Activated naive CD8-positive, alpha-beta T cell treated with anti-CD3 and anti-CD28 coated beads, Interleukin-2, amount 10 ng/mL, durations not matched to agents 7 days and 5 days (primary cell): ENCODE data around the gene BLM. TPM values are rescaled to one million over a fixed set of nuclear protein-coding genes. Genes with fewer than 3 reads are reported as not detected.

ENCODE experiments used
- ATAC-seq: fragments of 150-1000 bp; cut with Tn5 transposase; one replicate; pipeline ENCODE4 v1.10.0; 2021; ENCODE audit warnings: low read depth, moderate library complexity
- POLR2A ChIA-PET: fragments of 350-600 bp; sonication (Branson Sonifier 250); formaldehyde crosslinking; loops from one replicate; lab custom pipeline; 2021; ENCODE audit warnings: antibody characterized with exemption; lab: Charles Lee
- DNase-seq: peaks from one replicate; pipeline ENCODE4 v3.0.0; 2021
- H3K27ac Mint-ChIP-seq: one replicate; pipeline ENCODE4 v1.8.0; 2022; ENCODE audit warnings: mild to moderate bottlenecking, mixed read lengths
- H3K27me3 Mint-ChIP-seq: one replicate; pipeline ENCODE4 v1.8.0; 2022; ENCODE audit warnings: mild to moderate bottlenecking, moderate library complexity, mixed read lengths
- H3K36me3 Mint-ChIP-seq: one replicate; pipeline ENCODE4 v1.8.0; 2021; ENCODE audit warnings: mild to moderate bottlenecking, mixed read lengths
- H3K4me1 Mint-ChIP-seq: one replicate; pipeline ENCODE4 v1.8.0; 2021; ENCODE audit warnings: mixed read lengths
- H3K4me3 Mint-ChIP-seq: one replicate; pipeline ENCODE4 v1.8.0; 2022; ENCODE audit warnings: mild to moderate bottlenecking, moderate library complexity, mixed read lengths
- H3K9me3 Mint-ChIP-seq: one replicate; pipeline ENCODE4 v1.8.0; 2021; ENCODE audit warnings: mixed read lengths
- total RNA-seq, 2 experiments: library from RNA; stranded (reverse); gene quantifications; one replicate each; pipeline ENCODE4 v1.2.3, GENCODE V29; 2021

The BLM gene
- total RNA-seq, 2 experiments from 2014 or later, result 36.6 to 41.0 TPM

DNA sequence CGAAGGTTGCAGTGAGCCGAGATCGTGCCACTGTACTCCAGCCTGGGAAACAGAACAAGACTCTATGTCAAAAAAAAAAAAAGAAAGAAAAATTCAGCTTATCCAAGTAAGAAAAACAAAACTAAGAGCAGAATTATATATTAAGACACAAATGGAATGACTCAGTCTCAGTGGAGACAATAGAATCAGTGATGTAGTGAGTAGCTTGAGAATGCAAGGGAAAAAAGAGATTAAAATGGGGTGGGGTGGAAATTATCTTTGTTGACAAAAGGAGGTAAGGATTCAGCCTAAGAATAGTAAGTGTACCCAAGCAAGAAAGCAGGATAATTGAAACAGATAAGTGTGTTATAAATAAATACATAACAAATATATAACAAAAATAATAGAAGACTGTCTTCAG is 70.7 kb downstream of the BLM start:
- H3K27ac Mint-ChIP-seq, result no peak overlapping the region
- H3K36me3 Mint-ChIP-seq, result peaks cover 40% of the 10 kb centered on the region

GRCh38 chr15:90789462-90789861 is 72.3 kb downstream of the BLM start:
- Mint-ChIP-seq H3K9me3 (no peaks in the 10 kb centered on the region), H3K36me3 (peaks cover 48% of the 10 kb centered on the region), H3K27ac (no peak overlapping the region), H3K4me3 (no peak overlapping the region), H3K27me3 (no peaks in the 10 kb centered on the region), H3K4me1 (peaks cover 6% of the 10 kb centered on the region)
- no peak for ATAC-seq
- DNase-seq, result no peak
- POLR2A ChIA-PET, result interaction anchor here (1.7 kb wide), 1 partner anchor 82 kb away, joined by 3 read pairs; no protein-coding TSS in a partner anchor

More for the DNA sequence above, 70.7 kb downstream of the BLM start:
- no peaks in the 10 kb centered on the region for H3K9me3 Mint-ChIP-seq
- no peak for DNase-seq
- peaks cover 6% of the 10 kb centered on the region for H3K4me1 Mint-ChIP-seq
- no peak for ATAC-seq
- no peaks in the 10 kb centered on the region for H3K27me3 Mint-ChIP-seq
- POLR2A ChIA-PET, result no interaction called here
- H3K4me3 Mint-ChIP-seq, result no peak overlapping the region

GRCh38 chr15:90790057-90790456 is 72.9 kb downstream of the BLM start:
- POLR2A ChIA-PET, result interaction anchor here (1.7 kb wide), 1 partner anchor 82 kb away, joined by 3 read pairs; no protein-coding TSS in a partner anchor
- Mint-ChIP-seq H3K36me3 (peaks cover 47% of the 10 kb centered on the region), H3K4me1 (peaks cover 6% of the 10 kb centered on the region), H3K4me3 (no peak overlapping the region), H3K9me3 (no peaks in the 10 kb centered on the region), H3K27ac (no peak overlapping the region), H3K27me3 (no peaks in the 10 kb centered on the region)
- no peak for DNase-seq
- ATAC-seq, result no peak

- ATAC-seq (no peak), DNase-seq (no peak)
- Mint-ChIP-seq H3K27ac (no peak overlapping the region), H3K36me3 (peaks cover 49% of the 10 kb centered on the region), H3K4me3 (no peak overlapping the region), H3K4me1 (peaks cover 1% of the 10 kb centered on the region), H3K27me3 (no peaks in the 10 kb centered on the region), H3K9me3 (no peaks in the 10 kb centered on the region)
- POLR2A ChIA-PET, result interaction anchor here (1.7 kb wide), 1 partner anchor 81 kb away, joined by 3 read pairs; no protein-coding TSS in a partner anchor
These were observed 73.4 kb downstream of the BLM start for GRCh38 chr15:90790561-90790960.

DNA sequence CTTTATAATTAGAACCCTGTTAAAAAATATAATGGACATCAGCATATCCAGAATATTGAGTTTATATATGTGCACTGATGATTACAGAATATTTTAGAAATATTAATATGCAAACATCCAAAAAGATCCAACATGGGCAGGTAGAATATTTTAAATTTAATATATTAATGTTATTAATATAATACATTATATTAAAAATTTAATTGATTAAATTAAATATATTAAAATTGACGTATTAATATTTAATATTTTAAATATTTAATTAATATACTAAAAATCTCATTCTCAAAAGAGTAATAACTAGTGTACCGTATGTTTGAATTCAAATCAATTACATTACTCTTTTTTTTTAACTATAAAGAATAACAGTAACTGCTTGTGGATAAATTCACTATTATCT is 77.4 kb downstream of the BLM start:
- Mint-ChIP-seq H3K4me1 (peaks cover under 1% of the 10 kb centered on the region), H3K27me3 (no peaks in the 10 kb centered on the region), H3K36me3 (peaks cover 54% of the 10 kb centered on the region), H3K4me3 (no peak overlapping the region), H3K9me3 (no peaks in the 10 kb centered on the region), H3K27ac (no peak overlapping the region)
- ATAC-seq, result no peak
- DNase-seq, result no peak
- POLR2A ChIA-PET, result no interaction called here

DNA sequence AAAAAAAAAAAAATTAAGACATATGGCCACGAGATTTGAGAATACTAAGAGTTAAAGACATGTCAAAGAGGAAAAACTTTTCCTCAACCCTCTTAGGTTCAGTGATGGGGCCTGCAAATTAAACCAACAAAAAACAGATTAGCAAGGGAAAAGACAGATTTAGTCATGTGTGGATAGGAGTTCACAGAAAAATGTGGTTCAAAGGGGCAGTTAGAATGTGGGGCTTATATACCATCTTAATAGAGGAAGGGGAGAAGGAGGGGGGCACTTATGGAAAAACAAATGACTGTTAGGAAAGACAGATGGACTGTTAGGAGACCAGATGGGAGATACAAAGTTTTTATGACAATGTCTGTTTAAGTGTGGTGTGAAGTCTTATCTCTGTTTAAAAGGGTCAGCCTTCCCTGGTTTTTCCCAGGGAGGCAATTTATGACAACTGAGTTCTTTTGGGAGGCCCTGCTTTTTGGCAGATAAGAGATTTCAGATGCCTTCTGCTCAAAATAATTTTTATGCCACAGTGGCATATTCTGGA is 82.6 kb downstream of the BLM start:
- DNase-seq (no peak), ATAC-seq (no peak)
- Mint-ChIP-seq H3K36me3 (peaks cover 47% of the 10 kb centered on the region), H3K4me3 (no peak overlapping the region), H3K27ac (no peak overlapping the region), H3K9me3 (no peaks in the 10 kb centered on the region), H3K4me1 (peaks cover 6% of the 10 kb centered on the region), H3K27me3 (no peaks in the 10 kb centered on the region)
- POLR2A ChIA-PET, result no interaction called here

GRCh38 chr15:90801803-90802202 is 84.7 kb downstream of the BLM start:
- no peak for ATAC-seq
- no peak overlapping the region for H3K27ac Mint-ChIP-seq
- no peaks in the 10 kb centered on the region for H3K9me3 Mint-ChIP-seq
- H3K4me1 Mint-ChIP-seq, result peaks cover 10% of the 10 kb centered on the region
- no peaks in the 10 kb centered on the region for H3K27me3 Mint-ChIP-seq
- DNase-seq, result no peak
- peaks cover 30% of the 10 kb centered on the region for H3K36me3 Mint-ChIP-seq
- POLR2A ChIA-PET, result interaction anchor here (0.5 kb wide), 1 partner anchor 605 kb away, joined by 3 read pairs; no protein-coding TSS in a partner anchor
- H3K4me3 Mint-ChIP-seq, result no peak overlapping the region

GRCh38 chr15:90807074-90807785 is 90.1 kb downstream of the BLM start:
- peak; percentile 54 for ATAC-seq
- Mint-ChIP-seq H3K27ac (peak overlapping the region; percentile 43), H3K4me1 (peaks cover 31% of the 10 kb centered on the region), H3K4me3 (peak overlapping the region; percentile 51), H3K36me3 (peaks cover 40% of the 10 kb centered on the region), H3K27me3 (no peaks in the 10 kb centered on the region), H3K9me3 (no peaks in the 10 kb centered on the region)
- DNase-seq, result no peak
- POLR2A ChIA-PET, result interaction anchor here (2.3 kb wide), 1 partner anchor 11 kb away, joined by 10 read pairs; no protein-coding TSS in a partner anchor

GRCh38 chr15:90807786-90808086 is 90.6 kb downstream of the BLM start:
- H3K4me3 Mint-ChIP-seq, result no peak overlapping the region
- no peak for ATAC-seq
- peaks cover 36% of the 10 kb centered on the region for H3K4me1 Mint-ChIP-seq
- no peaks in the 10 kb centered on the region for H3K27me3 Mint-ChIP-seq
- POLR2A ChIA-PET, result interaction anchor here (1.2 to 2.3 kb wide), 3 partner anchors 10 to 91 kb away, joined by 3 to 10 read pairs (median 3); partner anchors contain the start of gene BLM
- peaks cover 43% of the 10 kb centered on the region for H3K36me3 Mint-ChIP-seq
- H3K9me3 Mint-ChIP-seq, result no peaks in the 10 kb centered on the region
- peak overlapping the region; percentile 43 for H3K27ac Mint-ChIP-seq
- no peak for DNase-seq

GRCh38 chr15:90808517-90809235 is 91.5 kb downstream of the BLM start:
- Mint-ChIP-seq H3K27ac (peak overlapping the region; percentile 10), H3K27me3 (no peaks in the 10 kb centered on the region), H3K4me3 (no peak overlapping the region)

GRCh38 chr15:90809536-90809935 is 92.4 kb downstream of the BLM start:
- no peaks in the 10 kb centered on the region for H3K9me3 Mint-ChIP-seq
- no peak overlapping the region for H3K4me3 Mint-ChIP-seq
- POLR2A ChIA-PET, result no interaction called here
- H3K4me1 Mint-ChIP-seq, result peaks cover 51% of the 10 kb centered on the region
- H3K27me3 Mint-ChIP-seq, result no peaks in the 10 kb centered on the region
- ATAC-seq (no peak), DNase-seq (no peak)
- no peak overlapping the region for H3K27ac Mint-ChIP-seq
- H3K36me3 Mint-ChIP-seq, result peaks cover 46% of the 10 kb centered on the region

More at GRCh38 chr15:90808517-90809235, 91.5 kb downstream of the BLM start:
- ATAC-seq, result no peak
- DNase-seq, result no peak
- POLR2A ChIA-PET, result interaction anchor here (0.6 to 2.3 kb wide), 4 partner anchors 9 to 92 kb away, joined by 3 to 10 read pairs (median 3); partner anchors contain the start of gene BLM
- Mint-ChIP-seq H3K4me1 (peaks cover 43% of the 10 kb centered on the region), H3K9me3 (no peaks in the 10 kb centered on the region), H3K36me3 (peaks cover 45% of the 10 kb centered on the region)

GRCh38 chr15:90810354-90810753 is 93.2 kb downstream of the BLM start:
- H3K4me1 Mint-ChIP-seq, result peaks cover 59% of the 10 kb centered on the region
- H3K27ac Mint-ChIP-seq, result no peak overlapping the region
- POLR2A ChIA-PET, result no interaction called here
- H3K27me3 Mint-ChIP-seq, result no peaks in the 10 kb centered on the region
- no peak for ATAC-seq
- DNase-seq, result no peak
- H3K4me3 Mint-ChIP-seq, result no peak overlapping the region
- H3K9me3 Mint-ChIP-seq, result no peaks in the 10 kb centered on the region
- peaks cover 47% of the 10 kb centered on the region for H3K36me3 Mint-ChIP-seq

- H3K36me3 Mint-ChIP-seq, result peaks cover 44% of the 10 kb centered on the region
- H3K27me3 Mint-ChIP-seq, result no peaks in the 10 kb centered on the region
- peak overlapping the region; percentile 53 for H3K27ac Mint-ChIP-seq
- ATAC-seq (no peak), DNase-seq (no peak)
- H3K9me3 Mint-ChIP-seq, result no peaks in the 10 kb centered on the region
- peak overlapping the region; percentile 46 for H3K4me3 Mint-ChIP-seq
- peaks cover 67% of the 10 kb centered on the region for H3K4me1 Mint-ChIP-seq
- POLR2A ChIA-PET, result interaction anchor here (0.6 to 1.4 kb wide), 4 partner anchors 17 to 59 kb away, joined by 3 to 8 read pairs (median 6); no protein-coding TSS in a partner anchor
These were observed 95.2 kb downstream of the BLM start for GRCh38 chr15:90812171-90812957.
